ENCODE results near the gene RAB3GAP1.

- TF ChIP-seq, protein P1, sequence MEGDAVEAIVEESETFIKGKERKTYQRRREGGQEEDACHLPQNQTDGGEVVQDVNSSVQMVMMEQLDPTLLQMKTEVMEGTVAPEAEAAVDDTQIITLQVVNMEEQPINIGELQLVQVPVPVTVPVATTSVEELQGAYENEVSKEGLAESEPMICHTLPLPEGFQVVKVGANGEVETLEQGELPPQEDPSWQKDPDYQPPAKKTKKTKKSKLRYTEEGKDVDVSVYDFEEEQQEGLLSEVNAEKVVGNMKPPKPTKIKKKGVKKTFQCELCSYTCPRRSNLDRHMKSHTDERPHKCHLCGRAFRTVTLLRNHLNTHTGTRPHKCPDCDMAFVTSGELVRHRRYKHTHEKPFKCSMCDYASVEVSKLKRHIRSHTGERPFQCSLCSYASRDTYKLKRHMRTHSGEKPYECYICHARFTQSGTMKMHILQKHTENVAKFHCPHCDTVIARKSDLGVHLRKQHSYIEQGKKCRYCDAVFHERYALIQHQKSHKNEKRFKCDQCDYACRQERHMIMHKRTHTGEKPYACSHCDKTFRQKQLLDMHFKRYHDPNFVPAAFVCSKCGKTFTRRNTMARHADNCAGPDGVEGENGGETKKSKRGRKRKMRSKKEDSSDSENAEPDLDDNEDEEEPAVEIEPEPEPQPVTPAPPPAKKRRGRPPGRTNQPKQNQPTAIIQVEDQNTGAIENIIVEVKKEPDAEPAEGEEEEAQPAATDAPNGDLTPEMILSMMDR (IDR thresholded peaks at IDR 0.05), result no peak
- TF ChIP-seq ZFX (IDR thresholded peaks at IDR 0.05; ENCODE audit: borderline replicate concordance), result no peak
Observed at GRCh38 chr2:135125940-135126339, 73.8 kb downstream of the RAB3GAP1 start.

Measured in 22Rv1 (cell line).